Neuronal stem cell (in vitro differentiated cells): Measurements from ENCODE around the gene PRKCE.

ENCODE experiments used
- DNase-seq: peaks from one replicate; pipeline ENCODE4 v3.0.0-alpha.2; 2013; ENCODE audit warnings: low spot score
- H2AFZ ChIP-seq: one replicate; pipeline ENCODE4 v1.6.1; 2013; ENCODE audit warnings: mild to moderate bottlenecking, low read length, inconsistent platforms
- H2AK5ac ChIP-seq: 2 replicates; pipeline ENCODE4 v1.6.1; 2013; ENCODE audit warnings: low read depth, mild to moderate bottlenecking, inconsistent platforms, low read length, moderate library complexity, mixed read lengths
- H2BK120ac ChIP-seq: 2 replicates; pipeline ENCODE4 v1.6.1; 2013; ENCODE audit warnings: low read depth, mild to moderate bottlenecking, inconsistent platforms, low read length, moderate library complexity, mixed read lengths
- H2BK12ac ChIP-seq: one replicate; pipeline ENCODE4 v1.6.1; 2013; ENCODE audit warnings: low read length, inconsistent platforms
- H2BK15ac ChIP-seq: 2 replicates; pipeline ENCODE4 v1.6.1; 2013; ENCODE audit warnings: mild to moderate bottlenecking, low read length, inconsistent platforms, mixed read lengths
- H2BK5ac ChIP-seq: one replicate; pipeline ENCODE4 v1.6.1; 2013; ENCODE audit warnings: inconsistent platforms, mild to moderate bottlenecking, low read length, moderate library complexity
- H3K14ac ChIP-seq: one replicate; pipeline ENCODE4 v1.6.1; 2013; ENCODE audit warnings: low read length, inconsistent platforms
- H3K18ac ChIP-seq: 2 replicates; pipeline ENCODE4 v1.6.1; 2013; ENCODE audit warnings: low read length, inconsistent platforms
- H3K23ac ChIP-seq: 2 replicates; pipeline ENCODE4 v1.6.1; 2013; ENCODE audit warnings: low read depth, mild to moderate bottlenecking, mixed read lengths, low read length, inconsistent platforms; ENCODE audit not compliant: poor library complexity
- H3K27ac ChIP-seq: replicated peaks from 3 replicates; pipeline ENCODE4 v1.5.1; 2013; ENCODE audit warnings: low read length, inconsistent platforms
- H3K27me3 ChIP-seq, 3 experiments: 2 replicates each; pipeline ENCODE4 v1.6.1; 2013; ENCODE audit warnings: low read length in 3 of 3, mild to moderate bottlenecking in 2 of 3, inconsistent platforms in 1 of 3, low read depth in 1 of 3, mixed read lengths in 1 of 3, moderate library complexity in 1 of 3; ENCODE audit not compliant: control insufficient read depth in 3 of 3, insufficient read depth in 3 of 3
- H3K36me3 ChIP-seq, 2 donors: replicated peaks in 1 of 2; 2 replicates each; pipeline ENCODE4 v1.6.1; 2013; ENCODE audit warnings: low read length in 2 of 2; ENCODE audit not compliant: control insufficient read depth in 2 of 2, insufficient read depth in 2 of 2
- H3K4ac ChIP-seq: 2 replicates; pipeline ENCODE4 v1.6.1; 2013; ENCODE audit warnings: inconsistent platforms, mild to moderate bottlenecking, low read length, moderate library complexity
- H3K4me1 ChIP-seq, 2 donors: 1 replicate in 1 of 2; 2 replicates in 1 of 2; pipeline ENCODE4 v1.6.1; 2013; ENCODE audit warnings: low read length in 2 of 2, low read depth in 1 of 2; ENCODE audit not compliant: control insufficient read depth in 2 of 2, insufficient read depth in 1 of 2
- H3K4me2 ChIP-seq: one replicate; pipeline ENCODE4 v1.6.1; 2013; ENCODE audit warnings: mild to moderate bottlenecking, low read length, inconsistent platforms; ENCODE audit not compliant: insufficient read depth, poor library complexity, severe bottlenecking
- H3K4me3 ChIP-seq, 2 donors: 2 replicates each; pipeline ENCODE4 v1.5.1; 2013; ENCODE audit warnings: low read length in 2 of 2, mild to moderate bottlenecking in 2 of 2, inconsistent platforms in 1 of 2, moderate library complexity in 1 of 2
- H3K79me1 ChIP-seq: one replicate; pipeline ENCODE4 v1.6.1; 2013; ENCODE audit warnings: low read depth, mild to moderate bottlenecking, inconsistent platforms, low read length, moderate library complexity
- H3K9ac ChIP-seq: one replicate; pipeline ENCODE4 v1.6.1; 2013; ENCODE audit warnings: mild to moderate bottlenecking, low read depth, low read length, inconsistent platforms; ENCODE audit not compliant: poor library complexity
- H3K9me3 ChIP-seq, 2 donors: replicated peaks in 1 of 2; 2 replicates each; pipeline versions ENCODE3 to v1.6.1; 2013; ENCODE audit warnings: low read length in 2 of 2, mild to moderate bottlenecking in 2 of 2, inconsistent platforms in 1 of 2, low read depth in 1 of 2, mixed read lengths in 1 of 2, moderate library complexity in 1 of 2; ENCODE audit not compliant: control insufficient read depth in 2 of 2, insufficient read depth in 1 of 2
- H4K8ac ChIP-seq: one replicate; pipeline ENCODE4 v1.6.1; 2013; ENCODE audit warnings: low read depth, mild to moderate bottlenecking, inconsistent platforms, low read length, moderate library complexity
- H4K91ac ChIP-seq: one replicate; pipeline ENCODE4 v1.6.1; 2013; ENCODE audit warnings: low read length, low read depth, mild to moderate bottlenecking, inconsistent platforms; ENCODE audit not compliant: poor library complexity
- WGBS, 2 donors: extraction: QIAGEN DNeasy Blood & Tissue Kit; methylation state at CpG; one replicate each; pipeline ENCODE4 v1.1.7; 2013; ENCODE audit warnings: missing lambda C conversion rate in 2 of 2, mixed read lengths in 1 of 2; ENCODE audit not compliant: insufficient read length in 2 of 2, insufficient replicate concordance in 1 of 2; ENCODE audit errors: extremely low coverage in 2 of 2; 5-methylcytosine and 5-hydroxymethylcytosine counted together

Gene PRKCE

GRCh38 chr2:45761635-45762034 lies 110.2 kb downstream of the PRKCE start:
- H3K79me1 ChIP-seq = no peaks in the 10 kb centered on the region
- no peak overlapping the region for H4K91ac ChIP-seq
- peaks cover 2 to 7% of the 10 kb centered on the region in 2 donors for H3K4me1 ChIP-seq
- no peak overlapping the region for H2AFZ ChIP-seq
- no peak overlapping the region for H3K23ac ChIP-seq
- H2BK5ac ChIP-seq = no peak overlapping the region
- no peak overlapping the region for H3K4ac ChIP-seq
- H3K9me3 ChIP-seq = no peaks in the 10 kb centered on the region
- H3K18ac ChIP-seq = no peak overlapping the region
- H3K9ac ChIP-seq = no peak overlapping the region
- no peak overlapping the region for H2AK5ac ChIP-seq
- H4K8ac ChIP-seq = no peak overlapping the region
- peak overlapping the region; percentile 18 for H2BK15ac ChIP-seq
- no peak overlapping the region for H2BK12ac ChIP-seq
- H3K14ac ChIP-seq = no peak overlapping the region
- DNase-seq = no peak
- H3K4me2 ChIP-seq = no peak overlapping the region
- H3K27ac ChIP-seq = no peak overlapping the region
- no peak overlapping the region for H2BK120ac ChIP-seq
- no CpG with 5 or more reads among the region's 4 CpGs for WGBS, 2 donors
- H3K27me3 ChIP-seq = no peaks in the 10 kb centered on the region
- no peaks in the 10 kb centered on the region for H3K36me3 ChIP-seq
- H3K4me3 ChIP-seq = no peak overlapping the region

DNA sequence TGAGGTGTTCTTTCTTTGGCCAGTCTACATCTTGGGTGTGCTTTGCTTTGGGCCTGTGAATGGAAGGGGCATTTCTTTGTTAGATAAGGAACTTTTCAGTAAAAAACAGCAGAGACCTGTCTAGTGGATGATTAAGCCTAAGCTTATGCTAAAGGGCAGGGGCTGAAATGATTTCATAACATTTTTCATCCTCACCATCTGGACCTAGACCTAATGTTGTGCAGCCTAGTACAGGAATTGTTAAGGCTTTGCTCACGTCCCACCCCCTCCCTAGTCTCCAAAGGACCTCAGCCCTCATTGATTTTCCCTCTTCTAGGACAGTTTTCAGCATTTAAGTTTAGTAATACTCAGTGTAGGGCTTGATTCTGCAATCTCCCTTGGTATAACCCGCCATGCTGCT lies 111.8 kb downstream of the PRKCE start:
- H3K9ac ChIP-seq = no peak overlapping the region
- no peak overlapping the region for H3K23ac ChIP-seq
- H2BK12ac ChIP-seq = no peak overlapping the region
- no peak overlapping the region for H3K18ac ChIP-seq
- no peak overlapping the region for H2AK5ac ChIP-seq
- no peak overlapping the region for H3K4me3 ChIP-seq
- no CpG with 5 or more reads among the region's 2 CpGs for WGBS, 2 donors
- no peak overlapping the region for H2BK5ac ChIP-seq
- H3K36me3 ChIP-seq = no peaks in the 10 kb centered on the region
- no peak for DNase-seq
- no peak overlapping the region for H3K14ac ChIP-seq
- H3K4me1 ChIP-seq = peaks cover 2 to 7% of the 10 kb centered on the region in 2 donors
- no peak overlapping the region for H4K91ac ChIP-seq
- H3K4ac ChIP-seq = no peak overlapping the region
- H2BK15ac ChIP-seq = no peak overlapping the region
- no peaks in the 10 kb centered on the region for H3K9me3 ChIP-seq
- no peak overlapping the region for H3K27ac ChIP-seq
- H3K4me2 ChIP-seq = no peak overlapping the region
- no peaks in the 10 kb centered on the region for H3K27me3 ChIP-seq
- no peak overlapping the region for H2BK120ac ChIP-seq
- no peaks in the 10 kb centered on the region for H3K79me1 ChIP-seq
- H2AFZ ChIP-seq = no peak overlapping the region
- H4K8ac ChIP-seq = no peak overlapping the region

GRCh38 chr2:45763797-45764196 lies 112.3 kb downstream of the PRKCE start:
- no peak overlapping the region for H2BK12ac ChIP-seq
- H2AFZ ChIP-seq = no peak overlapping the region
- H4K91ac ChIP-seq = no peak overlapping the region
- H3K18ac ChIP-seq = no peak overlapping the region
- H3K4me2 ChIP-seq = no peak overlapping the region
- H2BK5ac ChIP-seq = no peak overlapping the region
- no peaks in the 10 kb centered on the region for H3K79me1 ChIP-seq
- H3K4ac ChIP-seq = no peak overlapping the region
- H4K8ac ChIP-seq = no peak overlapping the region
- no peak overlapping the region for H3K4me3 ChIP-seq
- H3K14ac ChIP-seq = no peak overlapping the region
- peaks cover 2 to 7% of the 10 kb centered on the region in 2 donors for H3K4me1 ChIP-seq
- DNase-seq = no peak
- H3K9me3 ChIP-seq = no peaks in the 10 kb centered on the region
- no CpG with 5 or more reads among the region's 5 CpGs for WGBS, 2 donors
- no peak overlapping the region for H2BK15ac ChIP-seq
- no peaks in the 10 kb centered on the region for H3K36me3 ChIP-seq
- H3K9ac ChIP-seq = no peak overlapping the region
- H2BK120ac ChIP-seq = no peak overlapping the region
- H3K27ac ChIP-seq = no peak overlapping the region
- no peak overlapping the region for H3K23ac ChIP-seq
- H2AK5ac ChIP-seq = no peak overlapping the region
- no peaks in the 10 kb centered on the region for H3K27me3 ChIP-seq

GRCh38 chr2:45765007-45765727 lies 113.7 kb downstream of the PRKCE start:
- no peak overlapping the region for H4K91ac ChIP-seq
- H3K27ac ChIP-seq = no peak overlapping the region
- no peaks in the 10 kb centered on the region for H3K36me3 ChIP-seq
- H4K8ac ChIP-seq = no peak overlapping the region
- no peak for DNase-seq
- H3K79me1 ChIP-seq = no peaks in the 10 kb centered on the region
- H2AFZ ChIP-seq = no peak overlapping the region
- no peak overlapping the region for H3K18ac ChIP-seq
- H2BK120ac ChIP-seq = no peak overlapping the region
- H3K4ac ChIP-seq = no peak overlapping the region
- peaks cover 5 to 7% of the 10 kb centered on the region in 2 donors for H3K4me1 ChIP-seq
- H2BK12ac ChIP-seq = no peak overlapping the region
- H2BK15ac ChIP-seq = no peak overlapping the region
- H2BK5ac ChIP-seq = no peak overlapping the region
- H3K23ac ChIP-seq = no peak overlapping the region
- H3K9me3 ChIP-seq = no peaks in the 10 kb centered on the region
- no CpG with 5 or more reads among the region's 8 CpGs for WGBS, 2 donors
- no peaks in the 10 kb centered on the region for H3K27me3 ChIP-seq
- H3K14ac ChIP-seq = no peak overlapping the region
- H2AK5ac ChIP-seq = no peak overlapping the region
- no peak overlapping the region for H3K4me2 ChIP-seq
- no peak overlapping the region for H3K4me3 ChIP-seq
- no peak overlapping the region for H3K9ac ChIP-seq
